Neural progenitor cell (in vitro differentiated cells): Measurements from ENCODE around the gene TTC3.

Experiments
- EZH2phosphoT487 ChIP-seq: fragments of 200-600 bp; sonication (generic); IDR thresholded peaks from 2 replicates; pipeline ENCODE4 v1.6.1; 2017; ENCODE audit warnings: antibody characterized with exemption
- TF ChIP-seq, protein P1 (sequence below): fragments of 200-600 bp; sonication (generic); IDR thresholded peaks from 2 replicates; pipeline ENCODE4 v1.5.1; 2017; ENCODE audit warnings: antibody characterized with exemption, mild to moderate bottlenecking

DNA sequence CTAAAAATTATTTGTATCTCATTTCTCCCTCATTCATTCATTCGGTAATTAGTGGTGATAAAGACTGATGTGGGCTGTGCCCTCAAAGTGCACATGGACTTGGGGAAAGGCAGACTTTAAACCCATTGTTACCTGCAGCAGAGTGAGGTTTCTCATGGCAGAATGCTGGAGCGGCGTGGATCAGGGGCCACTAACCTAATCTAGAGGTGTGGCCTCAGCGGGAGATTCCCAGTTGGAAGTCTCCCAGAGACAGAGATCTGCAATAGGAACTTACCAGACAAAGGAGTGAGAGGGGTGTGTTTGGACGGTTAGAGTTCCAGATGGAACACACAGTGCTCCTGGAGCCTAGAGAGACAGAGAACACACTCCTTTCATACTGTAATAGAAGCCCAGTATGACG is 120.6 kb downstream of the TTC3 start:
- TF ChIP-seq, protein P1, sequence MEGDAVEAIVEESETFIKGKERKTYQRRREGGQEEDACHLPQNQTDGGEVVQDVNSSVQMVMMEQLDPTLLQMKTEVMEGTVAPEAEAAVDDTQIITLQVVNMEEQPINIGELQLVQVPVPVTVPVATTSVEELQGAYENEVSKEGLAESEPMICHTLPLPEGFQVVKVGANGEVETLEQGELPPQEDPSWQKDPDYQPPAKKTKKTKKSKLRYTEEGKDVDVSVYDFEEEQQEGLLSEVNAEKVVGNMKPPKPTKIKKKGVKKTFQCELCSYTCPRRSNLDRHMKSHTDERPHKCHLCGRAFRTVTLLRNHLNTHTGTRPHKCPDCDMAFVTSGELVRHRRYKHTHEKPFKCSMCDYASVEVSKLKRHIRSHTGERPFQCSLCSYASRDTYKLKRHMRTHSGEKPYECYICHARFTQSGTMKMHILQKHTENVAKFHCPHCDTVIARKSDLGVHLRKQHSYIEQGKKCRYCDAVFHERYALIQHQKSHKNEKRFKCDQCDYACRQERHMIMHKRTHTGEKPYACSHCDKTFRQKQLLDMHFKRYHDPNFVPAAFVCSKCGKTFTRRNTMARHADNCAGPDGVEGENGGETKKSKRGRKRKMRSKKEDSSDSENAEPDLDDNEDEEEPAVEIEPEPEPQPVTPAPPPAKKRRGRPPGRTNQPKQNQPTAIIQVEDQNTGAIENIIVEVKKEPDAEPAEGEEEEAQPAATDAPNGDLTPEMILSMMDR: no peak
- TF ChIP-seq EZH2phosphoT487: no peak
